ENCODE measurements around the gene SSBP3.

DNA sequence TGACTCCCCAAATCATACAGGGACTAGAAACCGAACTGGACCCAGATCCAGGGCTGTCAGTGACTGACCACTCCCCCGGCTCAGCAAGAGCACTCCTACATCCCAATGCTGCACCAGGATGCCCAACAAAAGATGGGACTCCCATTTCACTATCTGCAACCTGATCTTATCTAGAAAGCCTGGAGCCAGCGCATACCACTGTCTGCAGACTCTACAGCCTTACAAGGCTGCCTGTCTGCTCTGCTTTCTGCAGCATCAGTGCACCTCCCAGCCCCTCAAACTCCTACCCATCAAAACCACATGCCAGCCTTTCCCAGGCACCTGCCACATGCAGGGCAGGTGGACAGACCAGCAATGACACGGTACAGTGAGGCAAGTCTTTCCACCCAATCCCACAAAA, 52.2 kb downstream of the SSBP3 start:
- TF ChIP-seq, protein P1, sequence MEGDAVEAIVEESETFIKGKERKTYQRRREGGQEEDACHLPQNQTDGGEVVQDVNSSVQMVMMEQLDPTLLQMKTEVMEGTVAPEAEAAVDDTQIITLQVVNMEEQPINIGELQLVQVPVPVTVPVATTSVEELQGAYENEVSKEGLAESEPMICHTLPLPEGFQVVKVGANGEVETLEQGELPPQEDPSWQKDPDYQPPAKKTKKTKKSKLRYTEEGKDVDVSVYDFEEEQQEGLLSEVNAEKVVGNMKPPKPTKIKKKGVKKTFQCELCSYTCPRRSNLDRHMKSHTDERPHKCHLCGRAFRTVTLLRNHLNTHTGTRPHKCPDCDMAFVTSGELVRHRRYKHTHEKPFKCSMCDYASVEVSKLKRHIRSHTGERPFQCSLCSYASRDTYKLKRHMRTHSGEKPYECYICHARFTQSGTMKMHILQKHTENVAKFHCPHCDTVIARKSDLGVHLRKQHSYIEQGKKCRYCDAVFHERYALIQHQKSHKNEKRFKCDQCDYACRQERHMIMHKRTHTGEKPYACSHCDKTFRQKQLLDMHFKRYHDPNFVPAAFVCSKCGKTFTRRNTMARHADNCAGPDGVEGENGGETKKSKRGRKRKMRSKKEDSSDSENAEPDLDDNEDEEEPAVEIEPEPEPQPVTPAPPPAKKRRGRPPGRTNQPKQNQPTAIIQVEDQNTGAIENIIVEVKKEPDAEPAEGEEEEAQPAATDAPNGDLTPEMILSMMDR (optimal IDR thresholded peaks at IDR 0.05 in 1 of 3, IDR thresholded peaks at IDR 0.05 in 1 of 3, conservative IDR thresholded peaks at IDR 0.05 in 1 of 3; ENCODE audit: extremely low read depth in 1 of 3, insufficient read depth in 2 of 3, low read length in 3 of 3) = no peak
- TF ChIP-seq EZH2 (IDR thresholded peaks at IDR 0.05; ENCODE audit: low read length) = no peak
